ENCODE measurements around the gene PRKG1.

- TF ChIP-seq POLR2A (IDR thresholded peaks at IDR 0.05; ENCODE audit: low read depth, low read length) (no peak), POLR2AphosphoS5 (IDR thresholded peaks at IDR 0.05; ENCODE audit: low read depth, low read length) (no peak), TAF1 (IDR thresholded peaks at IDR 0.05; ENCODE audit: borderline replicate concordance, low read depth, low read length) (no peak)
Measured at GRCh38 chr10:51745397-51745796, 671.1 kb downstream of the PRKG1 start.
